Measurements from ENCODE around the gene MCU.
"Not testable (repeated sequence)": the region's sequence is repeated elsewhere in the genome, so short reads cannot be mapped to it uniquely, and the experiment has no call there.

Gene MCU

DNA sequence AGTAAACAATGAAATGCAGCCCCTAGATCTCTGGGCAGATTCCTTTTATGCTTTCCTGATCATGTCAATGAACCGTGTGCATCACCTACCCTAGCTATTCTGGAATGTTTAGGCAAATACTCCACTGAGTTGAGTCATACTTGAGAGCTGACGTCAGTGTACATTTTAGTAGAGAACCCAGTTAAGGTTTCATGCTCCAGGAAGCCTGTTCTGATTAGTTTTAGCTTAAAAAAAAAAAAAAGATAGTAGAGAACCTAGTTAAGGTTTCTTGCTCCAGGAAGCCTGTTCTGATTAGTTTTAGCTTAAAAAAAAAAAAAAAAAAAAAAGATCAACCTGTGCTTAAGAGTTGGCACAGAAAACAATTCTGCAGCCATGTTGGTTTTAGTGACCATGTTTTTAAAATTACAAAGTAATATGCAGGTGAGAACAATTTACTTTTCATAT lies 3.7 kb upstream of the MCU start:
- no peak for DNase-seq

GRCh38 chr10:72689660-72690059 lies 2.3 kb upstream of the MCU start:
- no peak for DNase-seq

GRCh38 chr10:72690071-72690755 lies 1.7 kb upstream of the MCU start:
- no peak for DNase-seq

DNA sequence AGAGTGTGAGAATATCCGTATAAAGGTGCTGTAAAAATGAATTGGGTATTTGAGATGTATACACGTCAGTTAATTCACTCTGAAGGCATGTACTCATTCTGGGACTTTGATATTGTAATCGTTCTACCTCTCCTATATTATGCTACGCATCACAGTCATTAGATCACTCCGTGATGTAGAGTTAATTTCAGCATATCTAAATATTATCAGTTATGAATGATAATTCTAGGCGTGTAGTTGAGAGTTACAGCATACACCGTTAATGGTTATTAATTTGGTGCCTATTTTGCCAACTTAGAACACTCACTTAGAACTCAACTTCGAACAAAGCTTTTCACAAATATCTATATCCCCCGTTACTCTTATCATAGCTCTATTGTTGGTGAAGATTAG lies 477 bp upstream of the MCU start:
- DNase-seq, result no peak

DNA sequence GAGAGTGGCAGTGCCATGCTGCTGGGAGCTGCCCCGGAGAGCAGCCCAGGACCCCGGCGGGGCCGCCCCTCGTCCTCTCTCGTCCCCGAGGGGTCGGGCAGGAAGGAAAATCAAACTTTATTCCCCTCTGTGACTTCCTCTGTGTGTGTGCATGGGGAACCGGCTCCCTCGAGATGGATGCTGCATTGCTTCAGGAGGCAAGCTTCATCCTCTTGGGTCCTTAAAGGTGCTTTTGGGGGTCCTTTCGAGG lies 726 bp downstream of the MCU start:
- DNase-seq, result no peak

DNA sequence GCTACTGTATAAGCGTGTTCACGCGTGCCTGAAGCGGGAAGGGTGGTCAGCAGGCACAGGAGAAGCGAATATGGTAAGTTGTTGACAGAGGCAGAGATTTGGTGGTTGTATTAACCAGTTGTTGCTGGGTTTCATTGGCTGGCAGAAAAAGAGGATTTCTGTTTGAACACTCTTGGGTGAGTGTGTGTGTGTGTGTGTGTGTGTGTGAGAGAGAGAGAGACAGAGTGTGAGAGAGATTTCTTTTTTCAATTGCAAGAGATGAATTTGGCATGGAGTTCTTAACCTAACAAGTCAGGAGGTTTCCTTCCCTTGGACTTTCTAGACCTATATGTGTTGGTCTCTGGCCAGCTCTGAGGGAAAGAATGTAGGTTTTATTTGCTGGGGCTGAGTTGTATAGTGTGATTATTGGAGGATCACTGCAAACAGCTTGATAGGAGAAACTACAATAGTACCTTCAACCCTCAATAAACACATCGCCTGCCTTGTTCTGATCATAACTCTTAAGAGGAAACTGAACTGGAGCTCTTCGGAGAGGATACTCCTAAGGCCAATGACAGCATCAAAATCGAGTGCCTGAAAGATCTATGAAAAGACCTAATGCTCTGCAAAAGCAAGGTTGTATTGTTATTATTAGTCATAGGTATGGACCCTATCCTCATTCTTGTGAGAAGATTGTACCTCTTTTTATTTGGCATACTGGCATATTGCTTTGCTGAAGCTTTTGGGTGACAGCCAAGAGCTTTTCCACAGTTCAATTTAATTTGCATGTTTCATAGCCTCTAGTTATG lies 1.2 kb downstream of the MCU start:
- DNase-seq, result peak in 1 of 2 donors; percentile 37

DNA sequence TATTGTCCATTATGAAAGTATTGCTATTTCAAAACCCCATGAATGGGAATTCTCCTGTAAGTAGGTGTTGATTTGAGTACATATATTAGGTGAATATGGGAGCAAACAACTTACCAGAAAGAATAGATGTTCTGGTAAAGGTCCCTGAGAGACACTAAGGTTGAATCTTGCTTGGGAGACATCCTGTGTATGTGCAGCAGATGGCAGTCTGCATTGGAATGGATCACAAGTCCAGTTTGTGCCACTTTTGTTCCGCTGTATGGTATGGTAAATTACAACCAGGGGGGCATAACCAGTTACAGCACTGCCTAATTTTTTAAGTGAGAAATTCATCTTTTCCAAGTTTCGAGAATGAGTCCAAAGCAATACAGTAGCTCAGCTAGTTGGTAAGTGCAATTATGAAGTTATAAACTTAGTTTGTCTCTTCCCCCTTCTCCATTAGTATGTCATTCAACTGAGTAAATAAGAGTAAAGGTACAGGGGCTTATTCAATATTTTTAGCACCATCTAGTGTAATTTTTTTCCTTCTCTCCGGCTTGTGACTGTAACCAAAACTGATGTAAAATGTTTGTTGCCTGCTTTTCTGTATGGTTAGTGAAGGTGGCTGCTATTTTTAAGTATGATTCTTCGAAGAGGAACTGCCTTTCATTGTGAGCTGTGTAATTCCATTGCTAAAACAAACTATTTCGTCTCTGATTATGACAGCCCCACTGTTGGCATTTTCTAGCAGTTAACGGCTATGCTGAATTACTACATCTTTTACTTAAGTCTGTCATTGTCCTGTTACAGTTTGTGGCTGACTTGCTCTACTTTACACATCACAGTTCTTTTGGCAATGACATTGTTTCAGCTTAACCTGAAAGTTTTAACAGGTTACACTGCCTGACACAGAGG lies 2.8 kb downstream of the MCU start:
- peak in 1 of 2 donors; percentile 22 for DNase-seq

- DNase-seq, result no peak
These were observed 3.6 kb downstream of the MCU start for GRCh38 chr10:72695496-72695895.

DNA sequence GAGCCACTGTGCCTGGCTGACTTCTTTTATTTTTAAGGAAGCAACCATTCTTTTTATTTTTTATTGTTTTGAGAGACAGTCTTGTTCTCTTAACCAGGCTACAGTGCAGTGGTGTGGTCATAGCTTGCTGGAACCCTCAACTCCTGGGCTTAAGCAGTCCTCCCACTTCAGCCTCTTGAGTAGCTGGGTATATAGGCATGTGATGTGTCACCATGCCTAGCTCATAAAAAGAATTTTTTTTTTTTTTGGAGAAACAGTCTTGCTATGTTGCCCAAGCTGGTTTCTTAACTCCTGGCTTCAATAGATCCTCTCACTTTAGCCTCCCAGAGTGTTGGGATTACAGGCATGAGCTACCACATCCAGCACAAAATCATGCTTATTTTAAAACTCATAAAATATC lies 5.8 kb downstream of the MCU start:
- DNase-seq, result no peak

DNA sequence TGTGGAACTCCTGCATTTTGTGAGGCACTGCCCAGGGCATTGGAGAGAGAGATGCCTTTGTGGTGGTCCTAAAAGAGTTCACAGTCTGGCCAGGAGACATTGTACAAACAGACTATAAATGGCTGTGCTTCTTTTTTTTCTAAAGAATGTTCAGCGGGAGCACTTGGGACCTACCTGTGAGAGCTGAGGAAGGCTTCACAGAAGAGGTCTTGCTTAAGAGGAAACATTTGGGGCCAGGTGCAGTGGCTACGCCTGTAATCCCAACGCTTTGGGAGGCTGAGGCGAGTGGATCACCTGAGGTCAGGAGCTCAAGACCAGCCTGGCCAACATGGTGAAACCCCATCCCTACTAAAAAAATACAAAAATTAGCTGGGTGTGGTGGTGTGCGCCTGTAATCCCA lies 10.5 kb downstream of the MCU start:
- DNase-seq, result not testable (repeated sequence)

DNA sequence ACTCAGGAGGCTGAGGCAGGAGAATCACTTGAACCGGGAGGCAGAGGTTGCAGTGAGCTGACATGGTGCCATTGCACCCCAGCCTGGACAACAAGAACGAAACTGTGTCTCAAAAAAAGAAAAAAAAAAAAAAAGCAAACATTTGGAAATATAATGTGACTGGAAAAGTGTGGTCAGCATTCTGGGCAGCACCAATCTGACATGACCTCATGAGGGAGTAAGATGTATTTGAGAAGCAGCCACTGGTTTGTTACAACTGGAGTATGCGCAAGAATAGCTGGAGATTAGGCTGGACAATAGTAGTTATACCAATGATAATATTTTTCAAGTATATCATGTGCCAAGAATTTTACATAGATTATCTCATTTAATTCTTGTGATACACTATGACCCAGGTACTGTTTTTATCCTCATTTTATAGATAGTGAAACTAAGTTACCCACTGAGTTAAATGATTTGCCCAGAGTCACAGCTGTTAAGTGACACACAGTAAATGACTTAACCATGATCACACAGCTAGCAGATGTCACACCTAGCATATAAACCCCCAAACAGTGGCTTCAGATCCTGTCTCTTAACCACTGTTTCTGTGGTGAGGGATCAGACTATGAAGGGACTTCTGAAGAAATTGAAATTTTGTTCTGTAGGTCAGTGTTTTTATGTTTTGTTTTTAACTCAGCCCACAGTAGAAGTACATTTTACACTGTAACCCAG lies 11.1 kb downstream of the MCU start:
- peak in 1 of 2 donors; percentile 12 for DNase-seq

DNA sequence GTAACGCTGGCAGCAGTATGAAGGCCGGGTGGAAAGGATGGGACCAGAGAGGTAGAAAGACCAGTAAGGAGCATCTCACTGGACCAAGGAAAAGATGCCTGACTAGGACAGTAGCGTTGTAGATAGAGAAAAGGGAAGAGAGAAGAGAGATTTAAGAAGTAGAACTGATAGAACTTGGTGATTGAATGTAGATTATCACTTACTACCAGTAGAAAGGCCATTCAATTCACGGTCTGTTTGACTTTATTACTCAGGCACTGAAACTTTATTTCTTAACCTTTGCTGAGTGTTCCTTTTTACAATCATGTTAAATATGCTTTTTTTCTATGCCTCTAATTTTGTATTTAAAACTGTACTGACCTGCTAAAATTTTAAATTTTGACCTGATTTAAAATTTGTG lies 12.2 kb downstream of the MCU start:
- no peak for DNase-seq

GRCh38 chr10:72709041-72709440 lies 17.1 kb downstream of the MCU start:
- no peak for DNase-seq

- no peak for DNase-seq
These were observed 20.2 kb downstream of the MCU start for GRCh38 chr10:72712136-72712535.

DNA sequence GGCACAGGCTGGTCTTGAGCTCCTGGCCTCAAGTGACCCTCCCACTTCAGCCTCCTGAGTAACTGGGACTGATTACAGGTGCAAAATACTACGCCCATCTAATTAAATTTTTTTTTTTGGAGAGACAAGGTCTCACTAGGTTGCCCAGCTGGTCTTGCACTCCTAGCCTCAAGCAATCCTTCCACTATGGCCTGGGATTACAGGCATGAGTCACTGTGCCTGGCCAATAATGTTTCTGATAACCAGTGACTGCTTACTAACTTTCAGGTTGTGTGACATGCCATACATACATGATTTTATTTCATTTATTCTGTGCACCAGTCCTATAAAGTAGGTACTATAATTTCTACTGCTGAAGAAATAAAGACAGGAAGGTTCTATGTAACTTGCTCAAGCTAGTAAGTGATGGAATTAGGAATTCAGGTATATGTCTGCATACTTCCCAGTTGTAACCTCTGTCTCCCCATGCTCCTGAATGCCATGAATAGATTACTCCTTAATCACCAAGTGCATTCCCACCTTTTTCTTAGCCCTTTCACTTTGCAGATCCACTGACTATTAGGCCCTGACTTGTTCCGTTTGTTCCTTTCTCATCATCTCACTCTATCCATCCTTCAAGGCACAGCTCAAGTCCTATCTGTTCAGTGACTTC lies 28.1 kb downstream of the MCU start:
- no peak for DNase-seq

- DNase-seq, result no peak
These were observed 29.1 kb downstream of the MCU start for GRCh38 chr10:72720814-72721660.

GRCh38 chr10:72727130-72727529 lies 35.2 kb downstream of the MCU start:
- no peak for DNase-seq

- no peak for DNase-seq
These were observed 36.5 kb downstream of the MCU start for GRCh38 chr10:72728462-72728861.

DNA sequence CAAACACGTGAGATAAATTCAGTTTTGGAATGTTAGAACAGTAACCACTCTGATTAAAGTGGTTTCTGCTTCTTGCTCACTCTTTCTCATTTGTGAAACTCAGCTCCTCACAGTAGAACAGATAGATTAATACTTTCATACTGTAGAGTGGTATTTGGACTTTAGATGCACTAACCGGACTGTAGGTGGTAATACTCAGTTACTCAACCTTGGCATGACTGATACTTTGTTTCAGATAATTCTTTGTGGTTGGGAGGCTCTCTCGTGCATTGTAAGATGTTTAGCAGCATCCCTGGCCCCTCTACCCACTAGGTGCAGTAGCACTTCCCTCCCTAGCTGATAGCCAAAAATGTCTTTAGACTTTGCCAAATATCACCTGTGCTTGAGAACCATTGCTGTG lies 37.6 kb downstream of the MCU start:
- DNase-seq, result no peak

DNA sequence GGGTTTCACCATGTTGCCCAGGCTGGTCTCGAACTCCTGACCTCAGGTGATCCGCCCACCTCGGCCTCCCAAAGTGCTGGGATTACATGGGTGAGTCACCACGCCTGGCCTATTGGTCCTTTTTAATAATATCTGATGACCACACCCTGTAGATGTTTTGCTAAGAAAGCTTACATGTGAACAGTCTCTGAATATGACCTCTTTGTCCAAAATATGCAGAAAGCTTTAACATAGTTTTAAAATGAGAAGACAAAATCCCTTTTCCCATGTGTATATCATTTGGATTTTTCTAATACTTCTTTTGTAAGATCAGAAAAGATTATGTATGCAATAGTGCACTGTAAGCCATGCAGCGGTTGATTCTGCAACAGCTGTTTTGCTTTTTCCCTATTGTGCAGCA lies 38.5 kb downstream of the MCU start:
- no peak for DNase-seq

GRCh38 chr10:72731916-72732419 lies 40.0 kb downstream of the MCU start:
- no peak for DNase-seq

Measured in CD4-positive, alpha-beta T cell treated with Interleukin-4 for 1 hour (primary cell).